Activated CD8-positive, alpha-beta memory T cell treated with anti-CD3 and anti-CD28 coated beads for 48 hours (primary cell): ENCODE results near the gene ATOH8.

Experiments used
- DNase-seq, 3 experiments: peaks; one replicate each; pipeline ENCODE4 v3.0.0-alpha.2; 2020; ENCODE audit warnings: low read depth in 2 of 3, low spot score in 2 of 3

Gene ATOH8

DNA sequence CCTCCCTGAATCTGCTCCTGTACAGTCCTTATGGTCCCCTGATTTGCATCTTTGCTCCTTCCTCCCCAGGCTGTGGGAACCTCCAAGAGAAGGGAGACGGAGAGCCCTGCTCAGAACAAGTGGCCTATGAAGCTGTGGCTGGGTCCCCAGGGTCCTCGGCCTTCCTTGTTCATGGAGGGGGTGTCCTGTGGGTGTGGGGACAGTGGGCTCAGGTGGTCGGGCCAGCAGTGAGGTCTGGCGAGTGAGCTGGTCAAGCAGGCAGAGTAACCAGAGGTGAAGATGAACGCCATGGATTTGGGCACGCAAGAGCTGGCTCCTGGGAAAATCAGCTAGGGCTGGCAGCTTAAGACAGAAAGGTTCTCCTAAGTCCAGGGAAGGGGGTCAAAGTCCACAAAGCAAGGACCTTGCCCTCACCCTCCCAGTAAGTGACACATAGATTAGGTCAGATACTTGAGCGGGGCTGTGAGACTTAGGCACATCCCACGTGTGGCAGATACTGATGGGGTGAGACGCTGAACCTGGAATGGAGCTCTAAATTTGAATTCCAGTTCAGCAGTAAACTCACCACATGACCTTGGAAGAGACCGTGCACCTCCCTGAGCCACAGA is 34.8 kb upstream of the ATOH8 start:
- DNase-seq: no peak

DNA sequence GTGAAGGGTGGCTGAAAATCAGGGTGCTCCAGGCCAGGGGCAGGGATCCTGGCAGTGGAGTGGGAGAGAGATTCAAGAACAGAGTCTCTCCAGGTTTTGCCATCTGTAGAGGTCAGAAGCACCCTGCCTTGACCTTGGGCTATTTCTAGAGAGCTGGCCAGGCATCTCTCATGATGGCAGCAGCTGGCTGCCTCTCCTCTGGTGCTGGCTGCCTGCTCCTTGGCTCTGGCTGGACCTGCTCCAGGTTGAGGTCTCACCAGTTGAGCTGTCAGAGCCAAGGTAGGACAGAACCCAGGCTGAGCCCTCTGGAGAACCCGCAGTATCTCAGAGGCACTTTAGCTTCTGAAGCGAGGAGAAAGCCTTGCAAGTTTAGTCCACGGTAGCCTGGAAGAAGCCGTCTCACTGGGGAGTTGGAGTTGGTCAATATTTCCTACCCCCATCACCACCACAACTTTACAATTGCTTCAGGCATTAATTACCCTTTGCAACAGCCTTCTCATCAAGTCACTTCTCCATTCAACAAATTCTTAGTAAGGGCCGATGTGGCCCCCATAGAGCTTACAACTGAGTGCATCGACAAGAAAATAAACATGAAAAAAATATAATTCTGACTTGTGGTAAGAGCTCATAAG is 34.1 kb upstream of the ATOH8 start:
- DNase-seq: no peak

DNA sequence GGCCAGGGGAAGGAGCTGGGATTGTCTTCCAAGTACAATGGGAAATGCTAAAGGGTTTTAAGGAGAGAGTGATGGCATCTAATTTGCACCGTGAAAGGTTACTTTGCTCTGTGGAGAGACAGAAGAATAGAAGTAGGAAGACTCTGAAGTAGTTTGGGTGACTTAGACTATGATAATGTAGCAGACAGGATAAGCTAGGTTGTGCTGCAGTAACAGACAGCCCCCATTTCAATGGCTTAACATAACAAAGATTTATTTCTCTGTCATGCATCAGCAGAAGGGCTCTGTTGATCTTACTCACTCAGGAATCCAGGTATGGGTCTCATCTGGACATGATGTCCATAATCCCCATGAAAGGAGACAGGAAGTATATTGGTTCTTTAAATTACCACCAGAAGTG is 33.3 kb upstream of the ATOH8 start:
- DNase-seq: no peak

DNA sequence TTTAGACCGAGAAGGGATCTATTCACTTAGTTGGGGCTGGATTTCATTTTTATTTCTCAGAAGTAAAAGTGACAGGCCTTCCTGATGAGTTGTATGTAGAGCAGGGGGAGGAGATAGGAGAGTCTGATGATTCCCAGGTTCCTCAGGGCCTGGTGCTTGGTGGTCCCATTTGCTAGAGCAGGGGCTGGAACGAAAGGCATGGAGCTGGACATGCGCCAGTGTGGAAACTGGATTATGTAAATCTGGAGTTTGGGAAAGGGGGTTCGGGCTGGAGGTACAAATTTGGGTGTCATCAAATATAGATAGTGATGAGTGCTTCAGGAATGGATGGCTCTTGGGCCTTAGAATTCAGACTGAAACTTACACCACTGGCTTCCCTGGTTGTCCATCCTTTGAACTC is 32.1 kb upstream of the ATOH8 start:
- DNase-seq: no peak

DNA sequence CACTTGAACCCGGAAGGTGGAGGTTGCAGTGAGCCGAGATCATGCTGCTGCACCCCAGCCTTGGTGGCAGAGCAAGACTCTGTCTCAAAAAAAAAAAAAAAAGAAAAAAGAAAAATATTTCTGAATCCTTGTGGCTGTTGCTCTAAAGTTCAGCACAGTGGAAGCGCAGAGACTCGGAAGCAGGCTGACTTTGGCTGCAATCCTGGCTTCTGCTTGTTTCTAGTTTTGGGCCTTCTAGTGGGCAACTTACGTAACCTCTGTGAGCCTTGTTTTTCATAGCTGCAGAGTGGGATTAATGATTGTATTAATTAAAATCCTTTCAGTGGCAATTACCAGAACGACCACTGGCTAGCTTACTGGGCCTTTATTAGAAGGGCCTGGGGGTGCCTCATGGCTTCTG is 31.3 kb upstream of the ATOH8 start:
- no peak for DNase-seq

DNA sequence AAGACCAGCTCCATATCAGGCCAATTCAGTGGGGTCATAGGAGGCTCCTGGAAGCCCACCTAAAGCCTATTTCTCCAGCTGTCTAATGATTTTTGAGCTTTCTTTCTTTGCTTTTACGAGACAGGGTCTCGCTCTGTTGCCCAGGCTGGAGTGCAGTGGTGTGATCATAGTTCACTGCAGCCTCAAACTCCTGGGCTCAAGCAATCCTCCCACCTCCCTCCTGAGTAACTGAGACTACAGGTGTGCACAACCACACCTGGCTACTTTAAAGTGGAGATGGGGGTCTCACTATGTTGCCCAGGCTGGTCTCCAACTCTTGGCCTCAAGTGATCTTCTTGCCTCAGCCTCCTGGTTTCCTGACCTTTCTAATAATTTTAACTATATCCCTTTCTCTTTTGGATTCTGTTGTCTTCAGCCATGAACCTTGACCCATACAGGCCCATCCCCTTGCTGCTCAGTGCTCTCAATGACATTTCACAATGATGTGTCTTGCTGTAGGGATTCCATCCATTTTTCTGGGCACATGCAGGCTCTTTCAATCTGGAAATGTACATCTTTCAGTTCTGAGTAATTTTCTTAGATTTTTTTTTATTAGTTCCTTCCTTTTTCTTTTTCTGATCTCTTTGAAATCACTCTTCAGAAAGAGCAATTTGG is 30.0 kb upstream of the ATOH8 start:
- no peak for DNase-seq

DNA sequence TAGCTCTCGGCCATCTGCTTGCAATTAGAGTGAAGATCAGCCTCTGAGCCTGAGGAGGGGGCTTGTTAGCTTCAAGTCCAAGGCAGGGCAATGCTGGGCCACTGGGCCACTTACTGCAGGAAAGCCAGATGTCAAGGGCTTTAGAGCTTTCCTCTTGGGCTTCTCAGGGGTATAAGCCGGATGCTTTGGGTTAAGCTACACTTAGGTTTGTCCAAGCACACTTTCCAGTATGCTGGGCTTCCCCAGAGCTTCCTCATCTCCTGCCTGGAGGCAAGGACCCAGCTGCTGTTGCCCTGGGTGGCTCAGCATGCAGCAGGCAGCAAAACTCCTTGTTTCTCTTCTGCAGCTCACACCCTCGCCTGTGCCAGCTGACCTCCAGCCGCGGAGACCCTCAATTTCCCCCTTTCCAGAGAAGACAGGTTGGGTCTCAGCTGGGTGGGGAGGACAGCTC is 29.0 kb upstream of the ATOH8 start:
- DNase-seq: no peak

DNA sequence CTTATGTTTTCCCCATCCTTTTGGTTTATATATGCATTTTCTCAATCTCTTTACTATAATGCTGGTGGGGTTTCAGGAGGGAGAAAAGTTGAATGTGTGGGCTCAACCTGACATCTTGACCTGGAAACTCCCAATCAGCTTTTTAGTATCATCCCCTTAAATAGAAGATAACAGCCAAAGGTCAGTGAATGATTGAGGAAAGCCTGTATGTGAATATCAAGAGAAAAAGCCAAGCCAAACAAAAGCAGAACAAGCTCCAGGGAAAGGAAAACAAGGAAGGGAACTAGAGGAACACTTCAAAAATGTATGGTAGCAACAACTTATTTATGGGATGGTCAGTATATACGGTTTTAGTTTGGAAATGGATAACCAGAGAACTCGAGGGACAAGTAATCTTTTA is 28.3 kb upstream of the ATOH8 start:
- no peak for DNase-seq

DNA sequence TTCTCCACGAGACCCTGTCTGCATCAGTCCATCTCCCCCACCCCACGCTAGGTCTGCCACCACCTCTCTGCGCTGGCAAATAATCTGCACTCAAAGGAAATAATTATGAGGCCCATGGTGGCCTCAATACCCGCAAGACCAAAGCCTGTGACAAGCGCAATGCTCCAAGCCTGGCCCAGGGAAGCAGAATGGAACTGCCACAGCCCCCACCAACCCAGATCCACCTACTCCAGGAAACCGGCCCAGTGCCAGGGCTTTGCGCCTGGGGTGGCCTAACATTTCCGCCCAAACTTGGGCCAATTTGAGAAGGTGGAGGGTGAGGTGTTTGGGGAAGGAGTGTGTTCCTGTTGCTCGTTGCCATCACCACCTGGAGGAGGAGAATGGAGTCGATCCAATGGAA is 26.0 kb upstream of the ATOH8 start:
- DNase-seq: no peak

DNA sequence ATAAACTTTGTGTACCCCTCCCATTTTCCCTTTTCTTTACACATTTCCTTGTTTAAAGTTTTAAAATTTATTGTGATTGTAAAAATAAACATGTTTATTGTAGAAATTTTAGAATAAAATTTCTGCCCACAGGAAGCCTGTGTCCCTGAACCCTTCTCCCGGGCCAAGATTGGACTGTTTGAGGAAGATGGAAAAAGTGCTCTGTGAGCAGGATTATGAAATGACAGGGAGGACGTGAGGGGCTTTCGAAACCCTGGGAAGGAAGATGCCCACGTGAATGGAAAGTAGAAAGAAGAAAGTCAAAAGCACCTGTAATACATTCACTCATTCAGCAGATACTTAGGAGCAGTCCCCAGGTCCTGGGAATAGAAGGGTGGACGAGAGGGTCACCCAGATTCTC is 25.4 kb upstream of the ATOH8 start:
- DNase-seq: no peak

DNA sequence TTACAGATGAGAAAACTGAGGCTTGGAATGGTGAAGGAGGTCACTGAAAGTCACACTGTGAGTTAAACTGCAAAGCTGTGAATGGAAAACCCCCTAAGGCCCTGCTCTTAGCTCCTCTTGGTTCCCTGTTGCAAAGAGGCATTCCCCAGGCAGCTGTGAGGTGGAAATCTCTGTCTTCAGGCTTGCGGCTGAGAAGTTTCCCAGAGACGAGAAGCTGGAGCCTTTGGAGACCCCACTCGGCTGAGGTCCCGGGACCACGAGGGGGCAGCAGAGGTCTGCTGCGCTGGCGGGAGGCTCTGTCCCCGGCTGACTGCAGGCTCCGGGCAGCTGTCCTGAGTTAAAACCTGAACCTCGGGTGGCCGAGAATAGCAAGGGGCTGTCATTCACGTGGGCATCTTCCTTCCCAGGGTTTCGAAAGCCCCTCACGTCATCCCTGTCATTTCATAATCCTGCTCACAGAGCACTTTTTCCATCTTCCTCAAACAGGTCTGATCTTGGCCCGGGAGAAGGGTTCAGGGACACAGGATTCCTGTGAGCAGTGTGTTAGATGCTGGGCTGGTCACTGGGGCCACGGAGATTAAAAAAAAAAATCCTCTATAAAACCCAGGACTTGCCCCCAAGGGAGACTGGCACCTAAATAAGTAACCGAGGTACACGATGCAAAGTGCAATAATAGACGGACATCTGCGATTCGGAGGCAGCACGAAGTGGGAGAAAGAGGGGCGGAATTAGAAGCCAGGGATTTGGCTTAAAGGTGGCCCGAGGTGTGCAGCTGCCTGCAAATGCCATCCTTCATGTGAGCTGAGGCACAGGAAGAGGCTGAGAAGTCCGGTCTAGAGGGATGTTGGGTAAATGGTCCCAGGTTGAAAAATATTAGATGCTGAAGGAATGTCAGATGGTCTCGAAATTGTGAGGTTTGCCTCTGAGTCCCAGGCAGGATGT is 24.6 kb upstream of the ATOH8 start:
- DNase-seq: peak; percentile 46 to 79 (median 70)

DNA sequence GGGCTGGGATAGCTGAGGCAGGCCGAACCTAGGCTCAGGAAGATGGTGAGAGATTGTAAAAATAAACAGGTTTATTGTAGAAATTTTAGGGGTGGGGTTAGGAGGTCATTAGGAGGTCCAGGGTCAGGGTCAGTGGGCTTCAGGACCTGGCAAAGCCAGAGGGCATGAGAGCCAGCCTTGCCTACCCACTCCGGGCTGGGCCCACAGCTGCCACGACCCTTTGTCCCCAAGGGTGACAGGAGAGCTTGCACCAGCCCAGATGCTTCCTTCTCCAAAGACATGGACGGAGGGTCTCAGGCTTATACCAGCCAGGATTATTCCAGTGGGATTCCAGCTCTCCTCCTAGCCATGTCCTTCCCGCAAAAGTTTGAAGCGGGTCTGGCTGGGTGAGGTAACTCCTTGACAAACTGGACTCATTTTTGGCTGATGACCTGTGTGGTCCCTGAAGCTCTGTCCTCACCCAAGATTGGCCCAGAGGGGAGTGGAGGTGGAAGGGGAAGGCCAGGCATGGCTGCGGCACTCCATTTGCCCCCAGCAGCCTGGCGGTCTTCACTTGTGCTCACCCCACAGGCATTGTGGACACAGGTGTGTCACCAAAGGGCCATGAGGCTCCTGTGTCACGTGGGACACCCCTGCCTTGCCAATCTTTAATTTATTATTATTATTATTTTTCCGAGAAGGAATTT is 23.8 kb upstream of the ATOH8 start:
- no peak for DNase-seq

DNA sequence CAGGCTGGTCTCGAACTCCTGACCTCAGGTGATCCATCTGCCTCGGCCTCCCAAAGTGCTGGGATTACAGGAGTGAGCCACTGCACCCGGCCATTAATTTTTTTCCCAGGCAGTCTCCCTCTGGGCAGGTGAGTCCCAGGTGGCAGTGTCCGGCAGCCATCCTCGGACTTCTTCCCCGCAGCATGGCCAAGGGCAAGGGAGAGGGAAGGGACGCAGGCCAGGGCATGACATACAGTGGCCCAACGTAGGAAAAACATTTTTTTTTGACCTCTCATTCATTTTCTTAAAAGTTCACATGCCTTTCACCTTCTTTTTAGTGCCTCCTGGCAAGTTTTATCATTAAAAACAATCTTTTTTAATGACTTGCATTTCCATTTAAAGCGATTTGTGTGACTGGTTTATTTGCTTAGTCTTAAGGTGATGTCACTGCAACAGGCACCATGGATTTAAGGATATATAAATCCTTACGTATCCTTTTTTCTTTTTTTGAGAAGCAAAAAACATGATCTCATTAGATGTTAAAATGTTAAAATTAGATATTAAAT is 23.0 kb upstream of the ATOH8 start:
- no peak for DNase-seq

DNA sequence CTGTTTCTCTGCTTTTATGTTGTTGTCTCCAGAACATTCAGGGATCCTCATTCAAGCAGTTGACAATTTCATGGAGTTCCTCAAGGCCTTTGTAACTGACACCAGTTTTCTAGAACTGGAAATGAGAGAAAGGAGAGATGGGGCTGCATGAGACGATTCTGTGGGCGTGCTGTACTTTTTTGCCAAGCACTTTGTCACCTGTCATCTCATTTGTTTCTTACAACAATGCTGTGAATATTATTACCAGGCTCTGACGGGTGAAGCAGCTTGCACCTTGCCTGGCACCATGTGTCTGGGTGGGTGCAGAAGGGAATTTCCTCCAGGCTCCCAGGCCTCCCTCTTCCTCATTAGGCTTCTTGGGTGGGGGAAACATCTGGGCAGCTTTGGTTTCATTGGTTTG is 22.2 kb upstream of the ATOH8 start:
- DNase-seq: no peak

DNA sequence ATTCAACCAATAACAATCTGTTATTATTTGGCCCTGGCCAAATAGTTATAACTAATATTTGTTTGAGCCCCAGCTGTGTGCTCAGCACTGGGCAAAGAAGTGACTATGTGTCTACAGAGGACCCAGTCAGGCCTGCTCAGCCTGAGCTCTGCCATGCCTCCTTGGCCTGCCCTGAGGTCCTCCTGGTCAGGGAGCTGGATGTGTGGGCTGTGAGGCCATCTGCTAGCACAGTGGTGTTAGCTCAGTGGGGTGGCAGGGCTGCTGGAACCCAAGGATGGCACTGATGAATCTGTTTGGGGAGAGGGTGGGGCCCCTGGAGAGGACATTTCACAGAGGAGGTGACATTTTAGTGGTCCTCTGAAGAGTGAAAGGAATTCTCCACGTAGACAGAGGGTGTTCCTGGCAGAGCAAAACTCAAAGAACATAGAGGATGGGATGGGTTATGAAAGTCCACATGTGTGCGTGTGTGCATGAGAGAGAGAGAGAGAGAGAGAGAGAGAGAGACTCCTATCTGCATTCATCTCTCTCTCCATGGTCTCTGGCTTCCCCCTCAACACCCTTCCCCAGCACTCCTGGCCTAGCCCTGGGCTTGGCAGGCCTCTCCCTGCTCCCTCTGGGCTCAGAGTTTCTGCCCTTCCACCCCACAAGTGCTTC is 21.2 kb upstream of the ATOH8 start:
- no peak for DNase-seq

DNA sequence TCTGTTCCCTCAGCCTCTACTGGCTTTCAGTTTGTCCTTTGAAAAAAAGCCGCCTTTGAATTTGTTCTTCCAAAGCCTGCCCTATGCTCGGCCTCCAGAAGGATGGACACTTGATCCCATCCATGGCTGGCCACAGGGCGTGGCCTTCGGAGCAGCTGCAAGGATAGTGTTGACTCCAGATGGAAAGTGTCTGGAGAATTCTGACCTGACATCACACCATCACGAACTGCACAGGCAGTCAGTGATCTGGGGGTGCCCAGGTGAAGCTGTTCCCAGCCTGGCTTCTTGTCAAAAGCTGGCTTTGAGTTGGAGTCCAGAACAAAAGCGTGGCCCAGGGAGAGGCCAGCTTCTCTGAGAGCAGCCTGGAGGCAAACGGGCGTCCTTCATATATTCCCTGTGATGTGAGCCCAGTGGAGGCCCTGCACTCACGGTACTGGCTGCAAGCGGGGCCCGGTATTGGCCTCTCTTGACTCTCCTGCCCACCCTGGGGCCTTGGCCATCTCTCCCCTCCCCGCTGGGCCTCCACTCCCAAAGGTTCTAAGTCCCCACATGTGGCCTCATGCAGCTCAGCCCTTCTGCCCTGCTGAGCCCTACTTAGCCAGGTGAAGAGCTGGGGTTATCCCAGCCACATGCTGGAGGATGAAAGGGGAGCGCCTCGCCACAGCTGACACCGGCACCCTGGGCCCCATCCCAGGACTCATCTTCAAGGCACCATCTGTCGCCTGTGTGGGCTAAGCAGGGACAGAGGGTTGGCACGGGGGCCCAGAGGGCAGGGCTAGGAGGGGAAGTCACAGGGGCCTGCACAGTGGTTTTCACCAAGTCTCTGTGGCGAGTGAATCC is 20.4 kb upstream of the ATOH8 start:
- no peak for DNase-seq

DNA sequence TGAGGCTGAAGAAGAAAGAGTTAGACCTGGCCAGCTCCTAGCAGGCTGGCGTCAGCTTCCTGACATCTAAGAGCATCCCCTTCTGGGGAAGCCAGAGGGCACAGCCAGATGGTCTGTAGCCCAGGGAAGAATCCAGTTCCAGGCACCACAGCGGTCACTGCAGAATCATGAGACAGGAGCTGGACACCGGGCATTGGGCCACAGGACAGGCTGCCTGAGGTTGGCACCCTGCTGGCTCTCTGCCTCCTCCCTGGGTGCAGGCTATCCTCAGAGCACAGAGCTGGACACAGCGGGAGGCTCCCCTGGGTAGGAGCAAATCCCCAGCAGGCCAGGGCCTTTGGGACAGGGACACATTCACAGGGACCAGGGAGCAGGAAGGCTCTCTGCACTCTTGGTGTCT is 19.8 kb upstream of the ATOH8 start:
- no peak for DNase-seq

DNA sequence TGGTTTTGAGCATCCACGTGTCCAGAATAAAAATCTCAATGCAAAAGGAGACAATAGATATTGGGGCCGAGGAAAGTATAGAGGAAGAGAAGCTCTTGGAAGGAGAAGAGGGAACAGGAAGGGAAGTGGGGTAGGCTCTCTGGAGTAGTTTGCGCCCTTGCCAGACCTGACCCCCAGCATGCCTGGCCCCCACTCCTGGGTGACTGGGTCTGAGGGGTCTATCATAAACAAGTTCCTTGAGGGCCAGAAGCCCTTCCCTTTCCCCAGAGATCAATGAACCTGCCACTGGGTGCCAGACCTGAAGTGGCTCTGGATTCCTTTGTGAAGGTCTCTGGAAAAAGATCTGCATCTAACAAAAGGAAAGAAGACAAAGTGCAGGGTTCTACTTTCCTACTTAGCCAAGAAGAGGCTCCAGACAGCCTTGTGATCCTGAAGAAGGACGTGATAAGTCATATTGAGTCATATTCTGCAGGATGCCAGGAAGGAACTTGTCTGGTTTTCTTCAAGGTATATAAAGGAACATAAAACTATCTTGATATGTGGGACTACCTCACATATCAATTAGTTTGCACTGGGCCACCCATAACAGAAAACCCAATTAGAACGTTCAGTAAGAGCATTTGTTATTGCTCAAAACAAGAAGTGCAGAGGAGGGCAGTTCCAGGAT is 18.7 kb upstream of the ATOH8 start:
- no peak for DNase-seq

DNA sequence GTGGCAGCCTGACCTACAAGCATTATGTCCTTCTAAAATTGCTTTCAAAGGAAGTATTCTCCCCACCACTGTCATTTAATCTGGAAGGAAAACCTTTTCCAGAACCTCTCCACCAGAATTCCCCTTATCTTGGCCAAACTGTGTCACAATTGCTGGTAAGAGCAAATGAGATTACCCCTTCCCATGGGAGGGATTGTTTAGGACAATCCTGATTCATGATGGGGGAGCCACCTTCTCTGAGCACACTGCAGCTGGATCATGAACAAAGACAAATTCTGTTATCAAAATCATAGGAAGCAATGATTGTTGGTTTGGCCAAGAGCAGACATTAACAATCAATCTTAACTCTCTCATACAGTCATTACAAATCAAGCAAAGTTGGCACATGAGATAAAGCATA is 18.1 kb upstream of the ATOH8 start:
- no peak for DNase-seq
